Measurements from ENCODE around the gene CLOCK. TPM values are rescaled to one million over a fixed set of nuclear protein-coding genes. Genes with fewer than 3 reads are reported as not detected.

Gene CLOCK
- total and polyA plus RNA-seq, 2 of the 13 experiments (the other 11 are each of a cell fraction or from before 2014, with no cell fraction given) = 8.8 to 13.5 TPM

- TF ChIP-seq, protein P1, sequence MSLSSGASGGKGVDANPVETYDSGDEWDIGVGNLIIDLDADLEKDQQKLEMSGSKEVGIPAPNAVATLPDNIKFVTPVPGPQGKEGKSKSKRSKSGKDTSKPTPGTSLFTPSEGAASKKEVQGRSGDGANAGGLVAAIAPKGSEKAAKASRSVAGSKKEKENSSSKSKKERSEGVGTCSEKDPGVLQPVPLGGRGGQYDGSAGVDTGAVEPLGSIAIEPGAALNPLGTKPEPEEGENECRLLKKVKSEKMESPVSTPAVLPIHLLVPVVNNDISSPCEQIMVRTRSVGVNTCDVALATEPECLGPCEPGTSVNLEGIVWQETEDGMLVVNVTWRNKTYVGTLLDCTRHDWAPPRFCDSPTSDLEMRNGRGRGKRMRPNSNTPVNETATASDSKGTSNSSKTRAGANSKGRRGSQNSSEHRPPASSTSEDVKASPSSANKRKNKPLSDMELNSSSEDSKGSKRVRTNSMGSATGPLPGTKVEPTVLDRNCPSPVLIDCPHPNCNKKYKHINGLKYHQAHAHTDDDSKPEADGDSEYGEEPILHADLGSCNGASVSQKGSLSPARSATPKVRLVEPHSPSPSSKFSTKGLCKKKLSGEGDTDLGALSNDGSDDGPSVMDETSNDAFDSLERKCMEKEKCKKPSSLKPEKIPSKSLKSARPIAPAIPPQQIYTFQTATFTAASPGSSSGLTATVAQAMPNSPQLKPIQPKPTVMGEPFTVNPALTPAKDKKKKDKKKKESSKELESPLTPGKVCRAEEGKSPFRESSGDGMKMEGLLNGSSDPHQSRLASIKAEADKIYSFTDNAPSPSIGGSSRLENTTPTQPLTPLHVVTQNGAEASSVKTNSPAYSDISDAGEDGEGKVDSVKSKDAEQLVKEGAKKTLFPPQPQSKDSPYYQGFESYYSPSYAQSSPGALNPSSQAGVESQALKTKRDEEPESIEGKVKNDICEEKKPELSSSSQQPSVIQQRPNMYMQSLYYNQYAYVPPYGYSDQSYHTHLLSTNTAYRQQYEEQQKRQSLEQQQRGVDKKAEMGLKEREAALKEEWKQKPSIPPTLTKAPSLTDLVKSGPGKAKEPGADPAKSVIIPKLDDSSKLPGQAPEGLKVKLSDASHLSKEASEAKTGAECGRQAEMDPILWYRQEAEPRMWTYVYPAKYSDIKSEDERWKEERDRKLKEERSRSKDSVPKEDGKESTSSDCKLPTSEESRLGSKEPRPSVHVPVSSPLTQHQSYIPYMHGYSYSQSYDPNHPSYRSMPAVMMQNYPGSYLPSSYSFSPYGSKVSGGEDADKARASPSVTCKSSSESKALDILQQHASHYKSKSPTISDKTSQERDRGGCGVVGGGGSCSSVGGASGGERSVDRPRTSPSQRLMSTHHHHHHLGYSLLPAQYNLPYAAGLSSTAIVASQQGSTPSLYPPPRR (CRISPR knock-in tag; IDR thresholded peaks at IDR 0.05; ENCODE audit: borderline replicate concordance) = no peak
- no peak for TF ChIP-seq ZSCAN20 (CRISPR knock-in tag; IDR thresholded peaks at IDR 0.05; ENCODE audit: borderline replicate concordance)
- no peak for TF ChIP-seq HOXA7 (CRISPR knock-in tag; IDR thresholded peaks at IDR 0.05)
- TF ChIP-seq FOXA3 (CRISPR knock-in tag; IDR thresholded peaks at IDR 0.05) = no peak
- no peak for TF ChIP-seq ZNF713 (CRISPR knock-in tag; IDR thresholded peaks at IDR 0.05)
- no peak for TF ChIP-seq ZNF496 (CRISPR knock-in tag; IDR thresholded peaks at IDR 0.05; ENCODE audit: insufficient replicate concordance)
- TF ChIP-seq MYC (CRISPR knock-in tag; IDR thresholded peaks at IDR 0.05; ENCODE audit: borderline replicate concordance) = no peak
Measured at GRCh38 chr4:55468724-55469123, 78.0 kb downstream of the CLOCK start (continued).

GRCh38 chr4:55466001-55466400 is 80.7 kb downstream of the CLOCK start:
- intact Hi-C loops (cut with micrococcal nuclease; ENCODE audit: unreplicated experiment) (loop anchor here (5.0 kb wide), 1 partner anchor 81 kb away; the partner anchor contains the start of gene CLOCK), in situ Hi-C loops (cut with HindIII; ENCODE audit: extremely low pct_ligation_motif_present, low pct_unique_long_range_greater_than_20kb) (loop anchor here (25.0 kb wide), 1 partner anchor 271 kb away; no protein-coding TSS in a partner anchor)
- Histone ChIP-seq H3K27ac (ENCODE audit: extremely low read length, insufficient read depth, low read length) (no peak overlapping the region), H4K20me1 (ENCODE audit: insufficient read depth, low read length) (no peaks in the 10 kb centered on the region), H3K4me3 (replicated peaks in 1 of 3; ENCODE audit: insufficient read depth in 1 of 3, low read depth in 2 of 3, low read length in 3 of 3) (no peak overlapping the region), H3K9me3 (ENCODE audit: low read length) (no peaks in the 10 kb centered on the region), H3K27me3 (ENCODE audit: control insufficient read depth in 1 of 2, insufficient read depth in 2 of 2, low read length in 2 of 2) (no peaks in the 10 kb centered on the region), H3K4me2 (ENCODE audit: low read depth, low read length) (no peak overlapping the region), H2AFZ (ENCODE audit: low read length) (no peak overlapping the region), H3K36me3 (replicated peaks in 1 of 2; ENCODE audit: control insufficient read depth in 1 of 2, insufficient read depth in 2 of 2, low read length in 2 of 2) (peaks cover 4 to 8% of the 10 kb centered on the region in 2 experiments; a peak in 3 of 5 replicates), H3K4me1 (ENCODE audit: insufficient read depth, low read length) (no peaks in the 10 kb centered on the region), H3K9ac (ENCODE audit: insufficient read depth, low read depth, low read length) (no peak overlapping the region), H3K79me2 (ENCODE audit: insufficient read depth, low read length) (no peaks in the 10 kb centered on the region)
- no TSS peak for BruUV-seq (replicated peaks)
- 97% methylated on average over 3 of the region's 3 CpGs for WGBS (ENCODE audit: low lambda C conversion rate)
- no peak for FAIRE-seq
- no peak for ATAC-seq
- no peak for DNase-seq (ENCODE audit: low spot score)
- ChIA-PET POLR2A (no interaction called here), CTCF (ENCODE audit: low intra/inter-chr PET ratio, low total read pairs) (no interaction called here)
- TF ChIP-seq SRSF1 (optimal IDR thresholded peaks at IDR 0.05; ENCODE audit: low read depth, low read length) = no peak
- no peak for TF ChIP-seq ZNF318 (CRISPR knock-in tag; IDR thresholded peaks at IDR 0.05)
- TF ChIP-seq ZNF557 (CRISPR knock-in tag; IDR thresholded peaks at IDR 0.05) = no peak
- TF ChIP-seq SIX1 (CRISPR knock-in tag; IDR thresholded peaks at IDR 0.05; ENCODE audit: borderline replicate concordance) = no peak
